ENCODE results near the gene ZFTA. TPM values are rescaled to one million over a fixed set of nuclear protein-coding genes. Genes with fewer than 3 reads are reported as not detected.

Gene ZFTA
- total RNA-seq, 1 donor from 2014 or later, result 12.6 TPM

GRCh38 chr11:63762654-63763495, 5.7 kb downstream of the ZFTA start:
- DNase-seq (ENCODE audit: missing footprints) (peak; percentile 76), ATAC-seq (peak; percentile 71)
- intact Hi-C loops (cut with DNase I), result loop anchor here (10.0 kb wide), 1 partner anchor 392 kb away; no protein-coding TSS in a partner anchor

DNA sequence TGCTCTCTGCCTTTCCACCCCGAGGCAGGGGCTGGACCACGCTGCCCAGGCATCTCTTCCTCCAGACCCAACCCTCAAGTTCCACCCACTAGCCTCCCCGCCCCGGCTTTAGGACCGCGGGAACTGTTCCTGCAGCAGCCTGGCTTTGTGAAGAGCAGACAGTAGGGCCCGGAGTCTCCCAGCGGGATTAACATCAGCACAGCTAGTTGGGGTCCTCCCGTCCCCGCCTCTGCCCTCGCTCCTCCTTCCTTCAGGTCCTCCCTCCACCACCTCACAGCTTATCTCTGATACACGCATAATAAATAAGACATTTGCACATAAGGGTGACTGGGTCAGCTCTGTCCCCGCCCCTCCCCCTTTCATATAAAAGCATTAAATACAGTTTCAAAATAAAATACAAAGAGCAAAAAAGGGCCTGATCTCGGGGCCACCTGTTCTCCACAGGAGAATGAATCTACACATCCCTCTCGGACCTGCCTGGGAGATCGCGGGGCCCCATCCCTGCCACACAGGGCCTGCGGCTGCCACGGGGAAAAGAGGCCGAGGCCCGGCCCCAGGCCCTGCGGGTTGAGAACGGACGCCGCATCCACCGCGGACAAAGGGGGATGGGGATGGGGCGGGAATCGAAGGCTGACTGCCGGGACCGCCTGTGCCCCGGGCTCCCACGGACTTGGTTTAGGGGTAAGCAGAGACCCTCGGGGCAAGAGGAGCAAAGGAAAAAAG, 6.5 kb downstream of the ZFTA start:
- ATAC-seq, result no peak
- no peak for DNase-seq (ENCODE audit: missing footprints)
- intact Hi-C loops (cut with DNase I), result loop anchor here (10.0 kb wide), 1 partner anchor 393 kb away; no protein-coding TSS in a partner anchor

- ATAC-seq (no peak), DNase-seq (ENCODE audit: missing footprints) (no peak)
- intact Hi-C loops (cut with DNase I), result loop anchor here (10.0 kb wide), 1 partner anchor 394 kb away; no protein-coding TSS in a partner anchor
Measured at GRCh38 chr11:63761188-63761587, 7.4 kb downstream of the ZFTA start.

- intact Hi-C loops (cut with DNase I), result loop anchor here (10.0 kb wide), 1 partner anchor 394 kb away; no protein-coding TSS in a partner anchor
- DNase-seq (ENCODE audit: missing footprints) (no peak), ATAC-seq (no peak)
Measured at GRCh38 chr11:63760487-63761079, 8.0 kb downstream of the ZFTA start.

GRCh38 chr11:63756919-63757761, 11.4 kb downstream of the ZFTA start:
- ATAC-seq (no peak), DNase-seq (ENCODE audit: missing footprints) (no peak)

DNA sequence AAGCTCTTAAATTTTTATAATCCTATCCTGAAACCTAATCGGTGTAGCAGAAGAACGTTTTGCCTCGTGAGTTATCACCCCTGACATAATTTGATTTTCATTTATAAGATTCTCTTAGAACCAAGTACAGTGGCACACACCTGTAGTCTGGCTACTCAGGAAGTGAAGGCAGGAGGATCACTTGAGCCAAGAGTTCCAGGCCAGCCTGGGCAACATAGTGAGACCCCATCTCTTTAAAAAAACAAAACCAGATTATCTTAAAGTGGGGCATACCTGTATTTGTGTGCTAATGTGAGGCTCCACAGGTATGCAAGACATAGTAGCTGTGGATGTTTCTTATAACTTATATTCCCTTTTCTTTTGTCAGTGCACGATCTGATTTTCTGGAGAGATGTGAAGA, 19.0 kb downstream of the ZFTA start:
- intact Hi-C loops (cut with DNase I), result no loop called here
- ATAC-seq (no peak), DNase-seq (ENCODE audit: missing footprints) (no peak)

More at GRCh38 chr11:63756919-63757761, 11.4 kb downstream of the ZFTA start:
- intact Hi-C loops (cut with DNase I), result no loop called here

DNA sequence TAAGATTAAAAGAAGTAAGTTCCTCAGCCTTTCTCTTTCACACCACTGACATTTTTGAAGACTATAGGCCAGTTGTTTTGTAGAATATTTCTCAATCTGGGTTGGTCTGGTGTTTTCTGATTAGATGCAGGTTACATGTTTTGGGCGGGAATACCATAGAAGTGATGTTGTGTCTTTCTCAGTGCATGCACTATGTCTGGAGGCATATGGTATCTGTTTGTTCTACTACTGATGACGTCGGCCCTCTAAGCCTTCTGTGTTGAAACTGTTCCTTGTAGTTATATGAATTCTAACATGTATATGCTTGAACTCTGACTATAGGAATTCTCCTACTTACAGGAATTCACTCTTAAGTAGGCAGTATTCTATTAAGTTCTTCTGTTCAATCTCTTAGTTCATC, 21.6 kb downstream of the ZFTA start:
- no peak for ATAC-seq
- intact Hi-C loops (cut with DNase I), result no loop called here
- no peak for DNase-seq (ENCODE audit: missing footprints)

GRCh38 chr11:63745304-63746170, 23.0 kb downstream of the ZFTA start:
- intact Hi-C loops (cut with DNase I), result no loop called here
- ATAC-seq, result no peak
- no peak for DNase-seq (ENCODE audit: missing footprints)

DNA sequence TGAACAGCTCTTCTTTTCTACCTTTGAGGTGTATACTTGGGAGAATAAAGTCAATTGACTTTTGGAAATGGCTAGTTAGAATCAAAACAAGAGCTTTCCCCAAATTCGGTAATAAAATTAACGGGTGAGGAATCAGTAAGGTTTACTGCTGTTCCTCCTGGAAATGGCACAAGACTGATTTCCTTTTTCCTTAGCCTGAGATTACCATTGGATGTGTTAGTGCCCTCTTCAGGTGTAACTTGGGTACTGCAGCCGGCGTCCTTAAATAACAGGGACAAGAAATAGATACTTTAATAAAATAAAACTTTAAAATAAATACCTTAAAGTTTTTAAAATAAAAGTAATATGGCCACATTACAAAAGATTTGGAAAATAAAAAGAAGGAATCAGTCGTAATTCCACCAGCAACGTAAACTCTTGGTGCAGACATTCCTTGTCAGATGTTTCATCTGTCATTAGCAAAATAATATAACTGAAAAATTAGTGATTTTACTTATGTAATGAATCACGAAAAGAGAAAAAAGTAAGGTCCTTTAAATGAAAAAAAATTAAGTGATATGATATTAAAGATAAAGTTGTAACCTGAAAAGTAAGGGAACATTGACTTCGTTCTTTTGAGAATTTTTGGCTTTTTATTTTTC, 29.7 kb downstream of the ZFTA start:
- no peak for ATAC-seq
- intact Hi-C loops (cut with DNase I), result loop anchor here (2.0 to 5.0 kb wide), 3 partner anchors 67 to 260 kb away; partner anchors contain the start of gene ATL3
- DNase-seq (ENCODE audit: missing footprints), result no peak

DNA sequence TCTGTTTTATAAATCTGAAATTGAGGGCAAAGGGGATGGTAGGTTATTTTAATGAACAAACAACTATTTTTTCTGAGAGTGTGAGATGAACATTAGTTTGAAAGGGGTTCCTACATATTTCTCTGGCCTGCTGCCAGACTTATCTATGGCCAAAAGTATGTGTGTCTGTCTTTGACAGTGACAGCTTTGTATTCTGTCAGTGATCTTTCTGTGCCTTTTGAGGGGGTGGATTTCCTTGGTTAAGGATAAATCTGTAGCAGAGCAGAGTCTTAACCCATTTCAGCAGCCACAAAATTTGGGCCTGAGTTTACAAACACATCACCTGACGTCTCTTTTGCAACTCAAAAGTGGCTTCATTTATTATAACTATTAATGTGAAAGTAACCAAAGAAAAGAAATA, 30.9 kb downstream of the ZFTA start:
- ATAC-seq (no peak), DNase-seq (ENCODE audit: missing footprints) (no peak)
- intact Hi-C loops (cut with DNase I), result loop anchor here (2.0 to 5.0 kb wide), 3 partner anchors 65 to 259 kb away; partner anchors contain the start of gene ATL3

- ATAC-seq, result no peak
- DNase-seq (ENCODE audit: missing footprints), result no peak
- intact Hi-C loops (cut with DNase I), result loop anchor here (5.0 kb wide), 2 partner anchors 65 to 100 kb away; partner anchors contain the start of gene ATL3
Measured at GRCh38 chr11:63736864-63737263, 31.7 kb downstream of the ZFTA start.

DNA sequence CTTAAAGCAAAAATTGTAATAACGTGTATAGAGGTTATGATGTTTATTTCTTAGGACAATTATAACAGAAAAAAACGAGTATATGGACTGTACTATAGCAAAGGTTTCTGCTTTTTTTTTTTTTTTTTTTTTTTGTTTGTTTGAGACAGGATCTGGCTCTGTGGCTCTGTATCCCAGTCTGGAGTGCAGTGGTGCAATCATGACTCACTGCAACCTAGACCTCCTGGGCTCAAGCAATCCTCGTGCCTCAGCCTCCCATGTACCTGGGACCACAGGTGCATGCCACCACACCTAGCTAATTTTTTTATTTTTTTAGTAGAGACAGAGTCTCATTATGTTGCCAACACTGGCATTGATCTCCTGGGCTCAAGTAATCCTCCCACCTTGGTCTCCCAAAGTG, 39.2 kb downstream of the ZFTA start:
- intact Hi-C loops (cut with DNase I), result no loop called here
- no peak for ATAC-seq
- no peak for DNase-seq (ENCODE audit: missing footprints)

DNA sequence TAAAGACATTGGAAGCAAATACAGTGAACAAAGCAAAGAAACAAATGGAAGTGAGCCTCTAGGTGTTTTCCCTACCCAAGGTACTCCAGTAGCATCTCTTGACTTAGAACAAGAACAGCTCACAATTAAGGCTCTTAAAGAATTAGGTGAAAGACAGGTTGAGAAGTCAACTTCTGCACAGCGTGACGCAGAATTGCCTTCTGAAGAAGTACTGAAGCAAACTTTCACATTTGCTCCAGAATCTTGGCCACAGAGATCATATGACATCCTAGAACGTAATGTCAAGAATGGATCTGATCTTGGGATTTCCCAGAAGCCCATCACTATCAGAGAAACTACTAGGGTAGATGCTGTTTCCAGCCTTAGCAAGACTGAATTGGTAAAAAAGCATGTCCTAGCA, 48.0 kb downstream of the ZFTA start:
- DNase-seq (ENCODE audit: missing footprints), result no peak
- intact Hi-C loops (cut with DNase I), result no loop called here
- no peak for ATAC-seq

DNA sequence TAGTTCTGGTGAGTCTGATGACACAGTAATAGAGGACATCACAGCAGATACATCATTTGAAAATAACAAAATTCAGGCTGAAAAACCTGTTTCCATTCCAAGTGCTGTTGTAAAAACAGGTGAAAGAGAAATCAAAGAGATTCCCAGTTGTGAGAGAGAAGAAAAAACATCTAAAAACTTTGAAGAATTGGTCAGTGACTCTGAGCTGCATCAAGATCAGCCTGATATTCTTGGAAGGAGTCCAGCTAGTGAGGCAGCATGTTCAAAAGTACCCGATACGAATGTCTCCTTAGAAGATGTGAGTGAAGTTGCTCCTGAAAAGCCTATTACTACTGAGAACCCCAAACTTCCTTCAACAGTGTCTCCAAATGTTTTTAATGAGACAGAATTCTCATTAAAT, 48.6 kb downstream of the ZFTA start:
- intact Hi-C loops (cut with DNase I), result no loop called here
- ATAC-seq, result no peak
- DNase-seq (ENCODE audit: missing footprints), result no peak

GRCh38 chr11:63719001-63719400, 49.6 kb downstream of the ZFTA start:
- ATAC-seq, result no peak
- DNase-seq (ENCODE audit: missing footprints), result no peak
- intact Hi-C loops (cut with DNase I), result no loop called here

Data from Right ventricle myocardium inferior (tissue), 1 donor.